Left lung (tissue), 10 donors: ENCODE data around the gene MYO6. TPM values are rescaled to one million over a fixed set of nuclear protein-coding genes. Genes with fewer than 3 reads are reported as not detected.

ENCODE experiments used
- ATAC-seq: fragments of 200-7000 bp; cut with Tn5 transposase; one replicate; pipeline ENCODE4 v1.9.1; 2020; ENCODE audit warnings: moderate library complexity
- DNase-seq, 4 donors: peaks; one replicate each; pipeline ENCODE4 v3.0.0-alpha.2; 2013 to 2020
- H3K27ac ChIP-seq, 2 donors: fragments of 200-600 bp; sonication (generic) in 1 of 2; one replicate each; pipeline versions ENCODE4 v1.5.0 to v1.8.0; 2020 to 2021
- H3K27me3 ChIP-seq, 2 donors: fragments of 200-600 bp; sonication (generic) in 1 of 2; one replicate each; pipeline versions ENCODE4 v1.5.0 to v1.8.0; 2020 to 2021
- H3K36me3 ChIP-seq, 2 donors: fragments of 200-600 bp; sonication (generic) in 1 of 2; one replicate each; pipeline versions ENCODE4 v1.5.0 to v1.8.0; 2020 to 2021
- H3K4me1 ChIP-seq, 2 donors: fragments of 200-600 bp; one replicate each; pipeline ENCODE4 v1.8.0; 2021
- H3K4me3 ChIP-seq, 2 donors: fragments of 200-600 bp; sonication (generic) in 1 of 2; one replicate each; pipeline versions ENCODE4 v1.5.0 to v1.8.0; 2020 to 2021; ENCODE audit warnings: mild to moderate bottlenecking in 1 of 2
- H3K9me3 ChIP-seq, 2 donors: fragments of 200-600 bp; sonication (generic) in 1 of 2; one replicate each; pipeline versions ENCODE4 v1.5.0 to v1.8.0; 2020 to 2021
- intact Hi-C, 2 donors: fragments of 100-400 bp; cut with DNase I; formaldehyde crosslinking; loops; one replicate each; pipeline versions ENCODE4 v1.11.2 to v1.14.2; 2022
- polyA plus RNA-seq, 6 donors: library from polyadenylated mRNA; unstranded; fragments of 120-200 nt; gene quantifications; one replicate each; pipeline ENCODE4 v1.2.1, GENCODE V29; 2013; ENCODE audit not compliant: insufficient read length in 6 of 6
- total RNA-seq, 2 donors: library from RNA; stranded (reverse); fragmentation: NEBNext Ultra II Directional; extraction: Animal tissue kit (Norgen Biotek cat#: 25700); gene quantifications; one replicate each; pipeline ENCODE4 v1.2.1, GENCODE V29; 2021
- TF ChIP-seq, protein P1 (sequence below), 2 donors: fragments of 200-600 bp; sonication (generic) in 1 of 2; IDR thresholded peaks; one replicate each; pipeline versions ENCODE4 v1.5.0 to v1.8.0; 2021; ENCODE audit warnings: antibody characterized with exemption in 2 of 2
- donor health status: DM: no; HTN: yes; CAD: no.
- donor health status: DM: no; HTN: no; CAD: no.

Gene MYO6
- total and polyA plus RNA-seq, 8 donors, result 29.0 to 105 (median 31.4) TPM

DNA sequence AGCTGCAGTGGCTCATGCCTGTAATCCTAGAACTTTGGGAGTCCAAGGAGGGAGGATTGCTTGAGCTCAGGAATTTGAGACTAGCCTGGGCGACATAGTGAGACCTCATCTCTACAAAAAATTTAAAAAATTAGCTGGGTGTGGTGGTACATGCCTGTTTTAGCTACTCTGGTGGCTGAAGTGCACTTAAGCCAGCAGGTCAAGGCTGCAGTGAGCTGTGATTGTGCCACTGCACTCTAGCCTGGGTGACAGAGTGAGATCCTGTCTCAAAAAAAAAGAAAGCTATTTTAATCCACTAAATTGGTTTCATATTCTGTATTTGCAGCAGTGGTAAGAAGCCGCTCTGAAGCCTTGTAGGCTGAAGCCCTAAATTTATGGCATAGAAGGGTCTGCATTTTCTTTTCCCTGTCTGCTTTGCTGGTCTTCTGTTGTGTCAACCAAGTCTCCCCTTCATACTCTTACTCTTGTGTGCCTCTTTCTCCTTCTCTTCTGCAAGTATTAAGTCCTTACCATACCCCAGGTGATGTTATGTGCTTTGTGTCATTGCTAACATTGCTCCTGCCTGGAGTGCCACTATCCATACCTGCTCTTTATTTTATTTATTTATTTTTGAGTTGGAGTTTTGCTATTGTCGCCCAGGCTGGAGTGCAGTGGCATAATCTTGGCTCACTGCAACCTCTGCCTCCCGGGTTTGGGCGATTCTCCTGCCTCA, 70.9 kb downstream of the MYO6 start:
- no peaks in the 10 kb centered on the region for H3K36me3 ChIP-seq
- intact Hi-C loops, result no loop called here
- no peaks in the 10 kb centered on the region for H3K4me1 ChIP-seq
- DNase-seq, result peak in 1 of 4 donors; percentile 46
- H3K9me3 ChIP-seq, result no peaks in the 10 kb centered on the region
- H3K4me3 ChIP-seq, result no peak overlapping the region
- no peaks in the 10 kb centered on the region for H3K27me3 ChIP-seq
- TF ChIP-seq, protein P1, sequence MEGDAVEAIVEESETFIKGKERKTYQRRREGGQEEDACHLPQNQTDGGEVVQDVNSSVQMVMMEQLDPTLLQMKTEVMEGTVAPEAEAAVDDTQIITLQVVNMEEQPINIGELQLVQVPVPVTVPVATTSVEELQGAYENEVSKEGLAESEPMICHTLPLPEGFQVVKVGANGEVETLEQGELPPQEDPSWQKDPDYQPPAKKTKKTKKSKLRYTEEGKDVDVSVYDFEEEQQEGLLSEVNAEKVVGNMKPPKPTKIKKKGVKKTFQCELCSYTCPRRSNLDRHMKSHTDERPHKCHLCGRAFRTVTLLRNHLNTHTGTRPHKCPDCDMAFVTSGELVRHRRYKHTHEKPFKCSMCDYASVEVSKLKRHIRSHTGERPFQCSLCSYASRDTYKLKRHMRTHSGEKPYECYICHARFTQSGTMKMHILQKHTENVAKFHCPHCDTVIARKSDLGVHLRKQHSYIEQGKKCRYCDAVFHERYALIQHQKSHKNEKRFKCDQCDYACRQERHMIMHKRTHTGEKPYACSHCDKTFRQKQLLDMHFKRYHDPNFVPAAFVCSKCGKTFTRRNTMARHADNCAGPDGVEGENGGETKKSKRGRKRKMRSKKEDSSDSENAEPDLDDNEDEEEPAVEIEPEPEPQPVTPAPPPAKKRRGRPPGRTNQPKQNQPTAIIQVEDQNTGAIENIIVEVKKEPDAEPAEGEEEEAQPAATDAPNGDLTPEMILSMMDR (IDR thresholded peaks at IDR 0.05), result no peak
- peak; percentile 95 for ATAC-seq
- H3K27ac ChIP-seq, result peak overlapping the region; percentile 2 to 34

DNA sequence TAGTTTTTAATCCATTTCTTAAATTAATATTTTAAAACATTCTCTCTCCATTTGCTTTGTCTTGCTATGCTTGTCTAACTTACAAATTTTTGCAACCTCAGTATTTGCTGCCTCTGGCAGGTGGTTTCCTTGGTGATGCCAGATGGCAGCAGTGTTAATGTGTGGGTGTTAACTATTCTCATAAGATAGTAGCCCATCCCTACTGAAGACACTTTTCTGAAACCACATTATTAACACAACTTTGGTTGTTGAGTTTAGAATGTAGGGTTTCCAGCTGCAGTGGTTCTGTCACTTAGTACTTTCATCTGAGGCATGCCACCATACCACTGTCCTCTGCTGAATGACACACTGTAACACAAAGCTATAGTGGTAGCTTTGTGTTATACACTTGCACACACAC, 75.1 kb downstream of the MYO6 start:
- TF ChIP-seq, protein P1 (IDR thresholded peaks at IDR 0.05), result no peak
- DNase-seq (no peak), ATAC-seq (no peak)
- H3K36me3 ChIP-seq, result no peaks in the 10 kb centered on the region
- H3K27me3 ChIP-seq, result no peaks in the 10 kb centered on the region
- H3K9me3 ChIP-seq, result no peaks in the 10 kb centered on the region
- no peak overlapping the region for H3K27ac ChIP-seq
- no peaks in the 10 kb centered on the region for H3K4me1 ChIP-seq
- H3K4me3 ChIP-seq, result no peak overlapping the region
- intact Hi-C loops, result no loop called here

DNA sequence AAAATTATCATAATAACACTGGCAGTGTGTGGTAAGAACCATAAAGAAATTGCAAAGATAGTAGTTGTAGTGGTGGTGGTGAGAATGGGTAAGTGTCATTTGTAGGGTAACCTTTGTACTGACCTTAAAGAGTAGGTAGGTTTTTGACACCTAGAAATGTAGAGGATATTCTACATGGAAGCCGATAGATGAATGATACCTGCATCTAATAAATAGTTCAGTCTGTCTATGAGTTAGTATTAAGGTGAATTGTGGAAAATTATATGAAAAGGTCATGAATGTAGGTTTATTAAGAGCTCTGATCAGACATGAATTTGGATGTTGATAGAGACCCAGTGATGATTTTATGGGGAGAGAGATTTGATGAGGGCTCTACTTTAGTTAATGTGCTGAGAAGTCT, 78.1 kb downstream of the MYO6 start:
- TF ChIP-seq, protein P1 (IDR thresholded peaks at IDR 0.05), result no peak
- ATAC-seq, result no peak
- DNase-seq, result no peak
- no peaks in the 10 kb centered on the region for H3K9me3 ChIP-seq
- H3K27ac ChIP-seq, result no peak overlapping the region
- no peaks in the 10 kb centered on the region for H3K4me1 ChIP-seq
- no peaks in the 10 kb centered on the region for H3K36me3 ChIP-seq
- no peak overlapping the region for H3K4me3 ChIP-seq
- no peaks in the 10 kb centered on the region for H3K27me3 ChIP-seq
- intact Hi-C loops, result no loop called here

DNA sequence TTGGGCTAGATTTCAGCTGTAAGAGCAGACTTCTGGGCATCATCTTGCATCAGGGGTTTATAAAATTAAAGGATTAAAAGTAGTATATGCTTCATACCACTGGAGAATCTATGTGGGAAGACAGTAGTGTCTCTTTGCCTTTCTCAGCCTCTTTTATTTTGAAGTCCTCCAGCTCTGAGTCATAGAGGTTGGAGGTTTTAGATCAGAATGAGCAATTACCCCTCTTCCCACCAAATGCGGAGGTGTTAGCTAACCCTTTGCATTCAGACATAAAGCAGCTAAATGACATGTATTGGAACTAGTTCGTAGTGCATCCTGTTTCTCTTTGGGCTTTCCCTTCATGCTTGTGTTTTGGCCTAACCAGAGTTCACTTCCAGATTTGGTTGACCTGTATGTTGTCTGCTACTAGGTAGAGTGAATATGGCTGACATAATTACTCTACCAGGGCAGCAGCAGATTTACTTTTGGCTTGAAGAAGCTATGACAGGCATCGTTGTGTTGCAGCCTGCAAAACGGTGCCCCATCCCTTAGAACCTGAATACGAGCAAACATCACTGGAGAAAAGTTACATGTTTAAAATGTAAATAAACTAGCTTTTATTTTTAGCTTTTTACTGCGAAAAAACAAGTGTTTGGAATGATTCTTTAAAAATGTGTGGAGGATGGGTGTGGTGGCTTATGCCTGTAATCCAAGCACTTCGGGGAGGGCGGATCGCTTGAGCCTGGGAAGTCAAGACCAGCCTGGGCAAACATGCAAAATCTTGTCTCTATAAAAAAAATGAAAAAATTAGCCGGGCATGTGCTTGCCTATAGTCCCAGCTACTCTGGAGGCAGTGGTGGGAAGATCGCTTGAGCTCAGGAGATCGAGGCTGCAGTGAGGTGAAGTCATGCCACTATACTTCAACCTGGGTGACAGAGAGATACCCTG, 82.2 kb downstream of the MYO6 start:
- DNase-seq, result no peak
- H3K4me1 ChIP-seq, result no peaks in the 10 kb centered on the region
- H3K36me3 ChIP-seq, result peaks cover 0 to 15% of the 10 kb centered on the region in 2 donors
- no peak overlapping the region for H3K4me3 ChIP-seq
- H3K27ac ChIP-seq, result no peak overlapping the region
- intact Hi-C loops, result no loop called here
- H3K9me3 ChIP-seq, result no peaks in the 10 kb centered on the region
- TF ChIP-seq, protein P1 (IDR thresholded peaks at IDR 0.05), result no peak
- no peaks in the 10 kb centered on the region for H3K27me3 ChIP-seq
- ATAC-seq, result peak; percentile 50

DNA sequence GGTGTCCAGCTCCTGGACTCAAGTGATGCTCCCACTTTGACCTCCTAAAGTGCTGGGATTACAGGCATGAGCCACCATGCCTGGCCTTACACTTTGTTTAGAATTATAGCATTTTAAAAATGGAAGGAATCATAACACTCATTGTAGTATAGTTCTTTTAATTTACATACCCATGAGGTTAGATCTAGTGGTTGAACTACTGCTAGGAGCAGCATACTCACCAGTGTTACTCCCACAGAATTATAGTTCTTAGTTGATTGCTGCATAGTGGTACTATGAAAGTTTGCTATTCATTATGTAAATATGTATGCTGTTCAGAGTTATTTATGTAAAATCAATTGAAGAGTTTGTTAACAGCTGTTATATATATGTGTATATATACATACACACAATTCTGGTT, 85.4 kb downstream of the MYO6 start:
- DNase-seq (no peak), ATAC-seq (no peak)
- intact Hi-C loops, result no loop called here
- TF ChIP-seq, protein P1 (IDR thresholded peaks at IDR 0.05), result no peak
- Histone ChIP-seq H3K27me3 (no peaks in the 10 kb centered on the region), H3K27ac (no peak overlapping the region), H3K9me3 (no peaks in the 10 kb centered on the region), H3K4me3 (no peak overlapping the region), H3K36me3 (peaks cover 0 to 15% of the 10 kb centered on the region in 2 donors), H3K4me1 (no peaks in the 10 kb centered on the region)
